Keratinocyte (primary cell): ENCODE results near the gene CCND1. TPM values are rescaled to one million over a fixed set of nuclear protein-coding genes. Genes with fewer than 3 reads are reported as not detected.

Source experiments
- DNase-seq: peaks from one replicate; pipeline ENCODE4 v3.0.0-alpha.2; 2011; ENCODE audit warnings: low read depth, missing footprints, low spot score
- FAIRE-seq: peaks from 2 replicates; lab custom pipeline; 2011; peaks lifted over from hg19 to GRCh38; lab: Jason Lieb, UNC
- H2AFZ ChIP-seq: 2 replicates; pipeline ENCODE4 v1.6.0; 2012; ENCODE audit warnings: low read length, control low read depth, inconsistent platforms; ENCODE audit not compliant: control insufficient read depth
- H3K27ac ChIP-seq: 2 replicates; pipeline ENCODE4 v1.5.1; 2011; ENCODE audit warnings: low read length; ENCODE audit not compliant: control insufficient read depth, insufficient read depth
- H3K27me3 ChIP-seq: 3 replicates; pipeline ENCODE4 v1.6.0; 2011; ENCODE audit warnings: low read length; ENCODE audit not compliant: control insufficient read depth, insufficient read depth; ENCODE audit errors: extremely low read depth
- H3K36me3 ChIP-seq, 2 experiments: 2 replicates in 1 of 2; 3 replicates in 1 of 2; pipeline ENCODE4 v1.5.1; 2011; ENCODE audit warnings: low read length in 2 of 2, mild to moderate bottlenecking in 1 of 2; ENCODE audit not compliant: control insufficient read depth in 2 of 2, insufficient read depth in 2 of 2; ENCODE audit errors: extremely low read depth in 1 of 2
- H3K4me1 ChIP-seq: 3 replicates; pipeline ENCODE4 v1.5.1; 2011; ENCODE audit warnings: low read length; ENCODE audit not compliant: control insufficient read depth, insufficient read depth; ENCODE audit errors: extremely low read depth
- H3K4me2 ChIP-seq: 3 replicates; pipeline ENCODE4 v1.6.0; 2011; ENCODE audit warnings: low read depth, low read length; ENCODE audit not compliant: control insufficient read depth, insufficient read depth; ENCODE audit errors: extremely low read depth
- H3K4me3 ChIP-seq, 3 experiments: fragments of 200-600 bp in 1 of 3; sonication (generic) in 1 of 3; 2 replicates in 2 of 3; 3 replicates in 1 of 3; pipeline ENCODE4 v1.5.1; 2011 to 2016; ENCODE audit warnings: low read length in 3 of 3, mild to moderate bottlenecking in 3 of 3, control low read depth in 2 of 3, inconsistent platforms in 1 of 3, low read depth in 1 of 3, mixed read lengths in 1 of 3, mixed run types in 1 of 3, moderate library complexity in 1 of 3; ENCODE audit not compliant: control insufficient read depth in 2 of 3, insufficient read depth in 2 of 3; ENCODE audit errors: extremely low read depth in 1 of 3
- H3K79me2 ChIP-seq: 2 replicates; pipeline ENCODE4 v1.6.0; 2012; ENCODE audit warnings: low read length; ENCODE audit not compliant: control insufficient read depth, insufficient read depth
- H3K9ac ChIP-seq: 3 replicates; pipeline ENCODE4 v1.6.0; 2011; ENCODE audit warnings: low read length; ENCODE audit not compliant: control insufficient read depth, insufficient read depth; ENCODE audit errors: extremely low read depth
- H3K9me1 ChIP-seq: 3 replicates; pipeline ENCODE4 v1.6.0; 2011; ENCODE audit warnings: low read length; ENCODE audit not compliant: control insufficient read depth, insufficient read depth; ENCODE audit errors: extremely low read depth
- H3K9me3 ChIP-seq: 2 replicates; pipeline ENCODE4 v1.5.1; 2012; ENCODE audit warnings: low read depth, low read length; ENCODE audit not compliant: control insufficient read depth
- H4K20me1 ChIP-seq: 3 replicates; pipeline ENCODE4 v1.6.0; 2011; ENCODE audit warnings: low read length; ENCODE audit not compliant: control insufficient read depth, insufficient read depth; ENCODE audit errors: extremely low read depth
- CTCF ChIP-seq, 3 experiments: IDR thresholded peaks in 1 of 3; conservative IDR thresholded peaks in 1 of 3; optimal IDR thresholded peaks in 1 of 3; 2 replicates in 2 of 3; 3 replicates in 1 of 3; pipeline versions ENCODE3 to v1.5.1; 2011; ENCODE audit warnings: low read length in 3 of 3, mild to moderate bottlenecking in 3 of 3, moderate library complexity in 2 of 3, control low read depth in 1 of 3, inconsistent platforms in 1 of 3; ENCODE audit not compliant: insufficient read depth in 2 of 3; ENCODE audit errors: extremely low read depth in 1 of 3
- EZH2 ChIP-seq: IDR thresholded peaks from one replicate; pipeline ENCODE4 v1.6.1; 2012; ENCODE audit warnings: inconsistent platforms, mild to moderate bottlenecking, low read length, moderate library complexity
- dilution Hi-C: fragments of 300-500 bp; cut with MboI; formaldehyde crosslinking; loops from one replicate; pipeline ENCODE4 v1.7.0; 2020; ENCODE audit warnings: low sequenced_read_pairs; ENCODE audit not compliant: extremely low pct_ligation_motif_present
- polyA plus RNA-seq, 5 experiments: library from polyadenylated mRNA; depleted of rRNA in 3 of 5; stranded (reverse) in 3 of 5; stranded (forward) in 1 of 5; unstranded in 1 of 5; fragments of >200 nt; gene quantifications; 1 replicate in 1 of 5; 2 replicates in 3 of 5; 3 replicates in 1 of 5; pipeline versions ENCODE4 v1.2.1 to v1.2.3, GENCODE V29; 2011 to 2012; ENCODE audit warnings: missing spikeins in 2 of 5, low read depth in 1 of 5, low replicate concordance in 1 of 5

The CCND1 gene
- polyA plus RNA-seq, 1 donor (not counting 4 experiments of a cell fraction or from before 2014, with no cell fraction given): 124 TPM

- no peak overlapping the region for H3K4me2 ChIP-seq
- H3K4me1 ChIP-seq: peaks cover 6% of the 10 kb centered on the region
- H3K9me1 ChIP-seq: no peaks in the 10 kb centered on the region
- no peaks in the 10 kb centered on the region for H4K20me1 ChIP-seq
- dilution Hi-C loops: no loop called here
- H3K4me3 ChIP-seq: no peak overlapping the region
- H2AFZ ChIP-seq: no peak overlapping the region
- DNase-seq: no peak
- H3K27me3 ChIP-seq: no peaks in the 10 kb centered on the region
- no peaks in the 10 kb centered on the region for H3K36me3 ChIP-seq
- H3K79me2 ChIP-seq: no peaks in the 10 kb centered on the region
- no peak overlapping the region for H3K27ac ChIP-seq
- TF ChIP-seq CTCF (optimal IDR thresholded peaks at IDR 0.05 in 1 of 3, IDR thresholded peaks at IDR 0.05 in 1 of 3, conservative IDR thresholded peaks at IDR 0.05 in 1 of 3; ENCODE audit: extremely low read depth in 1 of 3, insufficient read depth in 2 of 3, low read length in 3 of 3): no peak
- no peak for TF ChIP-seq EZH2
- H3K9me3 ChIP-seq: no peaks in the 10 kb centered on the region
- no peak for FAIRE-seq
- no peak overlapping the region for H3K9ac ChIP-seq
These were observed 44.9 kb upstream of the CCND1 start for GRCh38 chr11:69595805-69596665.

DNA sequence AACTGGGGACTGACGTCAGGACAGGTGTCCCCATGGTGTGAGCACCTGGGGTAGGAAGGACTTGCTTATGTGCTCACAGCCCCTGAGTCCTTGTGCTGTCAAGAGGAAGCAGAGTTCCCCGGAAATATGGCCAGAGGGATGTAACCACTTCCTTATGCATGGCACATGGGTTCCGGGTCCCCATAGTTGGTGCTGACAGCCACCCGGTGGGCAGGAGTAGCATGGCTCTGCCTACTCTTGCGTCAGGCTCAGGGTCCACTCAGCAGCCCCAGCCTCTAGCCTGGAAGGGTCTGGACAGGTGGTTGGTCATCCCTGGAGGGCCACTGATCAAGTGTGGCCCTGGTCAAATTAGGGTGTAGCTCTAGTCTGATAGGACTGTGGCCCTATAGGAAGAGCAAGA is 42.8 kb upstream of the CCND1 start:
- Histone ChIP-seq H3K27me3 (no peaks in the 10 kb centered on the region), H3K4me2 (no peak overlapping the region), H3K9me1 (no peaks in the 10 kb centered on the region), H3K79me2 (no peaks in the 10 kb centered on the region), H2AFZ (no peak overlapping the region), H3K4me3 (no peak overlapping the region), H3K36me3 (no peaks in the 10 kb centered on the region), H3K4me1 (peaks cover 6% of the 10 kb centered on the region), H4K20me1 (no peaks in the 10 kb centered on the region), H3K9me3 (no peaks in the 10 kb centered on the region), H3K9ac (no peak overlapping the region), H3K27ac (no peak overlapping the region)
- no peak for DNase-seq
- dilution Hi-C loops: no loop called here
- no peak for TF ChIP-seq EZH2
- TF ChIP-seq CTCF (optimal IDR thresholded peaks at IDR 0.05 in 1 of 3, IDR thresholded peaks at IDR 0.05 in 1 of 3, conservative IDR thresholded peaks at IDR 0.05 in 1 of 3; ENCODE audit: extremely low read depth in 1 of 3, insufficient read depth in 2 of 3, low read length in 3 of 3): peak in 1 of 3 experiments; percentile 52
- FAIRE-seq: no peak
